ENCODE results near the gene IFT74.
A peak's percentile ranks its signal among the peaks of the same experiment; 100 is the strongest.

IFT74 gene

GRCh38 chr9:26975728-26976707 lies 19.8 kb downstream of the IFT74 start:
- DNase-seq, result no peak

- no peak for DNase-seq
Observed at GRCh38 chr9:26983340-26983739, 27.1 kb downstream of the IFT74 start.

GRCh38 chr9:26995810-26996209 lies 39.6 kb downstream of the IFT74 start:
- DNase-seq, result no peak

GRCh38 chr9:27003426-27004077 lies 47.3 kb downstream of the IFT74 start:
- DNase-seq, result no peak

- DNase-seq, result no peak
Observed at GRCh38 chr9:27005491-27005890, 49.3 kb downstream of the IFT74 start, which contains the start of gene LRRC19. Gene LRRC19 (minus strand): TSS chr9:27005672. CDS start chr9:26999694, 5,978 bp downstream.

- no peak for DNase-seq
Observed at GRCh38 chr9:27019589-27019988, 63.4 kb downstream of the IFT74 start.

GRCh38 chr9:27022920-27023319 lies 66.7 kb downstream of the IFT74 start:
- no peak for DNase-seq

- no peak for DNase-seq
Observed at GRCh38 chr9:27029186-27029585, 73.0 kb downstream of the IFT74 start.

- peak; percentile 41 for DNase-seq
Observed at GRCh38 chr9:27033815-27034403, 77.7 kb downstream of the IFT74 start.

GRCh38 chr9:27037499-27037898 lies 81.3 kb downstream of the IFT74 start:
- no peak for DNase-seq

GRCh38 chr9:27041746-27042145 lies 85.5 kb downstream of the IFT74 start:
- DNase-seq, result no peak

GRCh38 chr9:27042476-27042875 lies 86.3 kb downstream of the IFT74 start:
- no peak for DNase-seq

- no peak for DNase-seq
Observed at GRCh38 chr9:27043176-27043575, 87.0 kb downstream of the IFT74 start.

- DNase-seq, result no peak
Observed at GRCh38 chr9:27047136-27047535, 90.9 kb downstream of the IFT74 start.

- DNase-seq, result no peak
Observed at GRCh38 chr9:27053369-27054022, 97.3 kb downstream of the IFT74 start.

- no peak for DNase-seq
Observed at GRCh38 chr9:27054125-27054524, 97.9 kb downstream of the IFT74 start.

- no peak for DNase-seq
Observed at GRCh38 chr9:27054841-27055240, 98.6 kb downstream of the IFT74 start.

GRCh38 chr9:27059412-27059811 lies 103.2 kb downstream of the IFT74 start:
- no peak for DNase-seq

- DNase-seq, result no peak
Observed at GRCh38 chr9:27059907-27060306, 103.7 kb downstream of the IFT74 start.

GRCh38 chr9:27065288-27065687 lies 109.1 kb downstream of the IFT74 start:
- no peak for DNase-seq

- no peak for DNase-seq
Observed at GRCh38 chr9:27073841-27074728, 117.9 kb downstream of the IFT74 start.

- DNase-seq, result no peak
Observed at GRCh38 chr9:27078685-27079084, 122.5 kb downstream of the IFT74 start.
